Esophagus muscularis mucosa (tissue), 4 donors: Measurements from ENCODE around the gene KRTAP1-4.

Experiments
- EP300 ChIP-seq: sonication (generic); formaldehyde crosslinking; IDR thresholded peaks from one replicate; pipeline ENCODE4 v1.6.1; 2017; ENCODE audit warnings: antibody characterized with exemption
- POLR2A ChIP-seq: fragments of 450-650 bp; IDR thresholded peaks from one replicate; pipeline ENCODE4 v1.6.1; 2017; ENCODE audit warnings: antibody characterized with exemption, moderate library complexity, mild to moderate bottlenecking, low read depth
- POLR2AphosphoS5 ChIP-seq, 2 donors: sonication (generic); formaldehyde crosslinking; IDR thresholded peaks; one replicate each; pipeline ENCODE4 v1.6.1; 2017; ENCODE audit warnings: antibody characterized with exemption in 2 of 2
- TF ChIP-seq, protein P1 (sequence below), 3 experiments: fragments of 200-600 bp in 2 of 3; fragments of 450-650 bp in 1 of 3; sonication (generic) in 2 of 3; IDR thresholded peaks; one replicate each; pipeline ENCODE4 v1.5.1; 2017 to 2019; ENCODE audit warnings: antibody characterized with exemption in 3 of 3, mild to moderate bottlenecking in 2 of 3, moderate library complexity in 1 of 3

DNA sequence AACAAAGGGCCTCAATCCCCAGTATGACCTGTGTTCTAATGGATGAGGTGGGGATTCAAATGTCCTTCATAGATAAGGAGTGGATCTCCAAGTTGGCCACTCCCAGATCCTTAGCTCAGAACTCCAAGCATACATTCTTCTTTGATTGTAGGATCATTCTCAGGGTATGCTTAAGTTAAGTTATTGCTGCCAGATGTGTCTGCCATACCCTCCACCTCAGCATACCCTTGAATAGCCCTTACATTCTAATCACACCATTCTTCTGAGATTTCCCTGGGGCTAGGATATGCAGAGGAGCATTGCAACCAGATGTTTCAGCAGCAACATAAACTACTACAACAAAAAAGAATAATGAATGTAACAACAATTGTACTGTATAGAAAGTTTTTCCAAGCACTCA is 37.3 kb upstream of the KRTAP1-4 start:
- TF ChIP-seq EP300 (no peak), POLR2A (no peak), POLR2AphosphoS5 (IDR thresholded peaks at IDR 0.05) (no peak)
- TF ChIP-seq, protein P1, sequence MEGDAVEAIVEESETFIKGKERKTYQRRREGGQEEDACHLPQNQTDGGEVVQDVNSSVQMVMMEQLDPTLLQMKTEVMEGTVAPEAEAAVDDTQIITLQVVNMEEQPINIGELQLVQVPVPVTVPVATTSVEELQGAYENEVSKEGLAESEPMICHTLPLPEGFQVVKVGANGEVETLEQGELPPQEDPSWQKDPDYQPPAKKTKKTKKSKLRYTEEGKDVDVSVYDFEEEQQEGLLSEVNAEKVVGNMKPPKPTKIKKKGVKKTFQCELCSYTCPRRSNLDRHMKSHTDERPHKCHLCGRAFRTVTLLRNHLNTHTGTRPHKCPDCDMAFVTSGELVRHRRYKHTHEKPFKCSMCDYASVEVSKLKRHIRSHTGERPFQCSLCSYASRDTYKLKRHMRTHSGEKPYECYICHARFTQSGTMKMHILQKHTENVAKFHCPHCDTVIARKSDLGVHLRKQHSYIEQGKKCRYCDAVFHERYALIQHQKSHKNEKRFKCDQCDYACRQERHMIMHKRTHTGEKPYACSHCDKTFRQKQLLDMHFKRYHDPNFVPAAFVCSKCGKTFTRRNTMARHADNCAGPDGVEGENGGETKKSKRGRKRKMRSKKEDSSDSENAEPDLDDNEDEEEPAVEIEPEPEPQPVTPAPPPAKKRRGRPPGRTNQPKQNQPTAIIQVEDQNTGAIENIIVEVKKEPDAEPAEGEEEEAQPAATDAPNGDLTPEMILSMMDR (IDR thresholded peaks at IDR 0.05): no peak
